CD4-positive, alpha-beta T cell treated with Interleukin-17A for 1 hour (primary cell): ENCODE results near the gene EMC6.
"Not testable (repeated sequence)": the region's sequence is repeated elsewhere in the genome, so short reads cannot be mapped to it uniquely, and the experiment has no call there.

Experiments
- DNase-seq: peaks from one replicate; pipeline ENCODE4 v3.0.0-alpha.2; 2020

EMC6 gene

DNA sequence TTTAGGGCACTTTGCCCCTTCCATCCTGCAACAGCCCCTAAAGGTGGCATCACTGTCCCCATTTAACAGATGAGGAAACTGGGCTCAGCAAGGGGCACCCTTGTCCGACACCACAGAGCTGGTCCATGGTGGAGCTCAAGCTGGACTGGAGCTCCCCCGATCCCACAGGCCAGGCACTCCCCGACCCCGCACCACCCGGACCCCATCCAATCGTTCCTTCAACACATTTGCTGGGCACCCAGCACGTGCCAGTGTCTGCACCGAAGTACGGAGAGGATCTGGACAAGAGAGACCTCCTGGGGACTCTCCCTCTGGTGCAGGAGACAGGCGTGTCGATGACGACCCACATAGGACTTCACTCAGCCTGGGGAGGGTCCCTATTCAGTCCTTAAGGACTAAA, 13.4 kb downstream of the EMC6 start:
- no peak for DNase-seq

DNA sequence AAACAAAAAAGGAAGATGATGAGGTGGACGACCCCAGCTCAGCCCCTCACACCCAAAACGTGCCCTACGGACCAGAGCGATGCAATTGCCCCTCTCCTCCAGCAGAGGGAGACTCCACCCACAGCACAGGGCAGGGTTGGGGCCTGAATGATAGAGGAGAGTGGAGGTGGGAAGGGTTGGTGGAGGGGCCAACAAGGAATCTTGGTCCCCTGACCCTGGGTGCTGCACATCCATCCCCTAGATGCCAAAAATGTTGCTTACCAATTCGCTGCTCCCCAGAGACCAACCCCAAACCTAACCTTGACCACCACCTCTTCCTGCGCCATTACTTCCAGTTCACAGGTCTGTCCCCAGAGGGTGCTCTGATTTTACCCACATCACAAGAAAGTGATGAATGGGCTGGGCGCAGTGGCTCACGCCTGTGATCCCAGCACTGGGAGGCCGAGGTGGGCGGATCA, 14.5 kb downstream of the EMC6 start:
- peak; percentile 70 for DNase-seq

DNA sequence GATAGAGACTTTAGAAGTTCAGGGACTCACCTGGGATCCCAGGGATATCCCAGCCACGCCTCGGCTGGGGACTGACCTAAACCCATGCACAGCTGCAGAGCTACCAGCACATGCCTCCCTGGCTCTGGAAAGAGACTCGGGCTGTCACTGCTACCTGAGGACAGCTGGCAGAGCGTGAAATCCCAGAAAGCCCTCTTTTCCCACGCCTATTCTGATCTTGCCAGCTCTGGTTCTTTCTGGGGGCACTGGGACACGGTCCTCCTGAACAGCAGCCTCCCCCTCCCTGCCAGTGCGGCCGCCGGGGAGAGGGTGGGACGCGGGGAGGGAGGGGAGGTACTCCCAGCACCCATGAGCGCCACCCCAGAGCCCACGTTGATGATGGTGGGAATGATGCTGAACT, 16.6 kb downstream of the EMC6 start:
- no peak for DNase-seq

DNA sequence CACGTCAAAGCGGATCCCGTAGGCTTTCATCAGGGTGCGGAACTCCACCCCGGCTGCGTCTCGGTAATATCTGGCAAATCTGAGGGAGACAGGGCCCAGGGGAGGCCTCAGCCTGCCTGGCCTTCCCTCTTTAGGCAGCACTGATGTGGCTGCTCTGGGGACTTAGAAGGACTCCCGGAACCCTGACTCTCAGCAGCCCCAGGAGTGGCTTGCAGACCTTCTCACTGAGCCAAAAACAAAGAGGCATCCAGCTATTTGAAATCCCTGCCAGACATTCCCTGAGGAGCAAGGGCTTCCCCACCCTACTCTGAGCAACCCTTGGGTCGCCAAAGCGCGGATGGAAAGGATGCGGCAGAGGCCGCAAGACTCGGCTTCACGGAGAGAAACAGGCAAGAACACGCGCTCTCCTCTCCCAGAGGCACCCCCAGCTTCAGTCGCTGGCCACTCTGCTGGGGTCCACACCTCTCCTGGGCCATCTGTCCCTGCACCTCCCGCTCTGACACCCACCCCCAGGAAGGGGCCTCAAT, 19.5 kb downstream of the EMC6 start:
- no peak for DNase-seq

DNA sequence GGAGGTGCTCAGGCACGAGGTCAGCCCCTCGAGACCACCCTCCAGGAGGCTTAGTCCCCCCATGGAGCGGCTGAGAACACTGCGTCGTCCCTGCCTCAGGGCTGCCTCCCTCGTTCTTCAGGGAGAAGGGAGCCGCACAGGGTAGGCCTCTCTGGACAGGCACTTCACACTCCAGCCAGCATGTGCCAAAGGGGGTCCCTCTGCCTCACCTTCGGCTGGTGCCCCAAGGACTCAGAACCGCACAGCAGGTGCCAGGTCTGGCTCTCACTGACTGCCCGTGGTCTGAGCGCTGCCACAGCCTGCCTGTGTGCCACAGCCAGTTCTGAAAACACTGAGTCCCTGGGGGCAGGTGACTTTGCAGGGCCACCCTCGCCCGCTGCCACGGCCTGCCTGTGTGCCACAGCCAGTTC, 20.2 kb downstream of the EMC6 start:
- no peak for DNase-seq

DNA sequence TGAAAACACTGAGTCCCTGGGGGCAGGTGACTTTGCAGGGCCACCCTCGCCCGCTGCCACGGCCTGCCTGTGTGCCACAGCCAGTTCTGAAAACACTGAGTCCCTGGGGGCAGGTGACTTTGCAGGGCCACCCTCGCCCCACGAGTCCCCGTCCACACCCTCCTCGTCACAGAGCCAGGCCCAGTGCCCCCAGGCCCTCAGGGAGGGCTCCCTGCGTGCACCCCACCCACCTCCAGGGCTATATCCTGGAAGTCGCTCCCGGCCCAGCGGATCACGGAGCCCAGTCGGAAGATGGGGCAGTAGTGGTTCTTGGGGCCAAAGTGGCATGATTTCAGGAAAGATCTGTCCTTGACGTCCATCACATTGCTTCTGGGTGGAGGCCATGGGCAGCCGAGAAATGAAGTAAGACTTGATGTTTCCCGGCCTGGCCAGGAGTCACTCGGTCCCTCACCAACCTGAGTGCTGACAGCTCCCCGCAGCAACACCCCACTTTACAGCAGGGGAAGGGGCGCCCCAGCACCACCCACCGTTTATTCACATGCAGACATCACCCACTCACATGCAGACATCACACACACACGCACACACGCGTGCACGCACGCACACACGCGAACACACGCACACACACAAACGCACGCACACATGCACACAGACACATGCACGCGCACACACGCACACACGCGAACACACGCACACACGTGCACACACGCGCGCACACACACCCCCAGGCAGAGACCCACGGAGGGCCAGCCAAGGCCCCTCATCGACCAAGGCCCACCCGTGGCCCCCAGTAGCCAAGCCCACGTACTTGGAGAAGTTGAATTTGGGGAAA, 20.9 kb downstream of the EMC6 start:
- no peak for DNase-seq

DNA sequence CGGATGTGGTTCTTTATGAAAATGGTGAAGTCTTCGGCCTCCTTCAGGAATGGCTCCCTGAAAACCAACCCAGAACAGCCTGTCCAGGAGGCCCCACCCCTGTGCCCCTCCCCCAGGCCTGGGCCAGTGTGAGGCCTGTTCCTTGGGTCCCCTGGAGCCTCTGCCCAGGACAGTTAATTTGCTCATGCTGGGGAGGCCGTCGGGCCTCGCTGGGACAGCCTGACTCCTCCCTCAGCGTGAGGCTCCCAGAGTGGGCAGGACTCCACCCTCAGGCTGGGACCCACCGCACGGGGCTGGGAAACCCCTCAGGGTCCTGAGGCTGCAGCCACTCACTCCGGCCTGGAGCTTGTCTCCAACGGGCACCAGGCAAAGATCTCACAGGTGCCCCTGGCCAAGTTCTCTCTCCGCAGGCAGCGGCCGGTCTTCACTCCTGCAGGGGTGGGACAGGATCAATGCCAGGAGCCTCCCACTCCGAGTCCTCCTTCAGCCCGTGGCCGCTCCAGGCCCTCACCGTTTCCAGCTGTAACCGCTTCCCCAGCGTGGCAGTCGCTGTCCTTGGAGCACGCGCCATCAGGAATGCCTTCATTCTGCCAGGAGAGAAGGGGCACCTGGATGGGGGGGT, 21.6 kb downstream of the EMC6 start:
- DNase-seq, result no peak

DNA sequence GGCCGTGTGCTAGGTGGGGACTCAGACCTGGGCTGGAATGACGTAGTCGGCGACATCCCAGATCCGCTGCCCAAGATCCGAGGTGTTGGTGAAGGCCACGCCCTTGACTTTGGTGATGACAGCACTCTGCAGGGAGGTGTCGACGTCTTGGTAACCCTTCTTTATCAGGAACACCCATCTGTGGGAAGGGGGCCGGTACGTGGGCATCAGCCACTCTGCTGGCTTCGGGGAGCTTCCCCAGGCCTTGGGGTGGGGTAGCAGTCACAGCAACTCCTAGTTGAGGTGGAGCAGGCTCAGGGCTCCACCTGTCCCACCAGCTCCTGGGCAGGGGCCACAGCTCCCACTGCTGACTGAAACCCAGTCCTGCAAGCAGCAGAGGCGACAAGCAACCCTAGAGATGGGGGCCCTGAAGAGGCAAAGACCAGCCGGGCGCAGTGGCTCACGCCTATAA, 23.0 kb downstream of the EMC6 start:
- no peak for DNase-seq

DNA sequence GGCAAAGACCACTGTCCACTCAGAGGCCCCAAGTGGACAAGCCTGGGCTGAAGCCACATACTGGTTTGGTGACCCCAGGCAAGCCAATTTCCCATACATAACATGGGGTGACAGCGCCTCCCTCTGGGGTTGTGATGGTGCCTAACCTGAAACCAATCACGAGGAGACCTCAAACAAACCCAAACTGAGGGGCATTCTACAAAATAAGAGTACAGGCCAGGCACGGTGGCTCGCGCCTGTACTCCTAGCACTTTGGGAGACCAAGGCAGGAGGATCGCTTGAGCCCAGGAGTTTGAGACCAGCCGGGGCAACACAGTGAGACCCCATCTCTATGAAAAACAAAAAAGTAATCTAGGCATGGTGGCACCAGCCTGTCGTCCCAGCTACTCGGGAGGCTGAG, 23.7 kb downstream of the EMC6 start:
- DNase-seq, result no peak

DNA sequence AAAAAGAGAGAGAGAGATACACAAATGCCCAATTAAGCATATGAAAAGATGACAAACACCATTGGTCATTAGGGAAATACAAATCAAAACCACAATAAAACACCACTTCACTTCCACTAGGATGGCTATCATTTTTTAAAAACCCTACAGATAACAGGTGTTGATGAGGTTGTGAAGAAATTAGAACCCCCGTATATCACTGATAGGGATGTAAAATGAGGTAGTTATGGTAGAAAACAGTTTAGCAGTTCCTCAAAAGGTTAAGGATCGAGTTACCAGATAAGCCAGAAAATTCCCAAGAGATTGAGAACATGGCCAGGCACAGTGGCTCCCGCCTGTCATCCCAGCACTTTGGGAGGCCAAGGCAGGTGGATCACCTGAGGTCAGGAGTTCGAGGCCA, 24.5 kb downstream of the EMC6 start:
- DNase-seq, result no peak

DNA sequence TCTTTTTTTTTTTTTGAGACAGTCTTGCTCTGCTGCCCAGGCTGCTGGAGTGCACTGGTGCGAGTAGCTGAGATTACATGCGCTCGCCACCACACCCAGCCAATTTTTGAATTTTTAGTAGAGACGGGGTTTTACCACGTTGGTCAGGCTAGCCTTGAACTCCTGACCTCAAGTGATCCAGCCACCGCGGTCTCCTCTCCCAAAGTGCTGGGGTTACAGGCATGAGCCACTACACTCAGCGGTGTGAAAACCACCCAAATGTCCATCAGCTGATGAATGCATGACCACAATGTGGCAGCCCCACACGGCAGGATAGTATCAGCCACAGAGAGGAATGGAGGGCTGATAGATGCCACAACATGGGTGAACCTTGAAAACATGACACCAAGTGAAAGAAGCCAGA, 25.2 kb downstream of the EMC6 start:
- DNase-seq, result peak; percentile 50

DNA sequence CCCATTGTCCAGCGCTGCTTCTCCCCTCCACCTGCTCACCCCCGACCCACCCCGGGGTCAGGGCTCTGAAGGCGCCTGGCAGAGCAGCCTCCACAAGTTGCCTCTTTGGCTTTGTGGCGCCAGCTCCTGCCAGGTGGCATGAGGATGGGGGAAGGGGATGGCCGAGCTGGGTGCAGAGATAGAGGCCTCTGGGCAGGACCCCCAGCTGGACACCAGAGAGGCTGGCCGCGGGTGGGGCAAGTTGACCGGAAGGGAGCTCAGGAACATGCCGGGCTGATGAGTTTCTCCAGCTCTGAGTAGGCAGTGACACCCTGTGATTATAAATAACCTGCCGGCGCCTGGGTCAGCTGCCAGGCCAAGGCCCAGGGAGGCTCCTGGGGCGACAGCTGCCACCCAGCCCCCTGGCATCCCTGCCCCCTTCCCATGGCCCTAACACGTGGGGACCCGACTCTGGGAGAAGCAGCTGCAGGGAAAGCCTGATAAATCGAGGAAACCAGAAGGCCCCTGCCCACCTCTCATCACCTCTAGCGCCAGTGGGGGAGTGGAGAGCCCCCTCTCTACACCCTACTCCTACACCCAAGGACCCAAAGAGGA, 26.6 kb downstream of the EMC6 start:
- no peak for DNase-seq

DNA sequence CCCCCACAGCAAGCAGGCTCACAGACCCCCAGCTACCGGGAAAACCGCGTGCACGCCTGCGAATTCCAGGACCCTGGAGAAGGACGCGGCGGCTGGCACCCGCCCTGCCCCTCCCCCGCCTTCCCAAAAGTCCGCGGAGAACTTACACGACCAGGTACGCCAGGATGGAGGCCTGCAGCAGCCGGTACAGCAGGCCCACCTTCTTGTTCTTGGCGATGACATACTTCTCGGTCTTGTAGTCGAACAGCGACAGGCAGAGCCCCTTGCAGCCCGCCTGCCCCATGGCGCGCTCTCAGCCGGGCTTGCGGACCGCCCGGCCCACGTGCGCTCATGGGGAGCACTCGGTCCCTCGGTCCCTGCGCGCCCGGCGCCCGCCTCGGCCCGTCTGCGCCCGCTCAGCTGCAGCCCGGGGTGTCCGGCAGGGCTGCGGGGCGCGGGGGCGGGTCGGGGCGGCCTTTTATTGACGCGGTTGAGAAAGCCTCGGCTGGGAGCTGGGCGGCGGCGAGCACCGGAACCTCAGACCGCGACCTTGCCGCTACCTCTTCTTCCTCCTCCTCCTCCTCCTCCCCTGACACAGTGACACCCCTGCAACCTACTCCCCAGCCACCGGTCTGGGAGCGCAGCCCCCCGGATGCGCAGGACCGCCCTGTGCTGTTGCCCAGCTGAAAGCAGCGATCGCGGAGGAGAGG, 27.3 kb downstream of the EMC6 start, which contains the start of gene P2RX5:
P2RX5 (minus strand) TSS at position 433 of the 689 bp plus-strand sequence; CDS start at position 283, 150 bp downstream.
- peak; percentile 55 for DNase-seq

DNA sequence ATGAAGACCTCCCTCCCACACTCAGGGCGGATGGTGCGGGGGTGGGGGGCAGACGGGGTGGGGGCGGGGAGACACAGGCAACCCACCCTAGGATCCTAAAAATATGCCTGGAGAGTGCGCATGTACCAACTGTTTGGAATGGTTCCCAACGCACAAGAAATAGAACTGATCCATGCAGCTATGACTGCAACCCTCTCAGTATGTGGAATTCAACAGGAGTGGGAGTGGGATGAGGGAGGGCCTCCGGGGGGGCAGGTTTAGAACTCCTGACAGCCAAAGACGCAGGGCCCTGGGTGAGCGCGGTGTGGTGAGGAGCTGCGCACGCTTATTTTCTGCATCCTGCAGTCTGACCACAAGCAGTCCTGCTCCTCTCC, 28.5 kb downstream of the EMC6 start:
- no peak for DNase-seq

DNA sequence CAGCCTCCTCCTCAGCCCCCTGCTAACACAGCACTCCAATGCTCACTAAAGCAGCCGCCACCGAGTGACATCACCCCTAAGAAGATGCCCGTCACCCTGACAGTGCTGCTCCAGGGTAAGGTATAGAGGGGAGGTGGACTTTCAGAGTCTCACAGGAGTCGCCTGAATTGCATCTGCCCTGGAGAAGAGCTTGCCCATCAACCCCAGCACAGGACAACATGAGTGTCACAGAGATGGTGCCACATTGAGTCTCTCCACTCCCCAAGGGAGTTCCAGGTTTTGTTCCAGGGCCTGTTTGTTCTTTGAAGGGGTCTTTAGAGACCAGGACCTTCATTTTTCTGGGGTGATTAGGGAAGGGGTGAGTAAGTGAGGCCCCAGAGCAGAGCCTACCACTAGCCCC, 29.5 kb downstream of the EMC6 start:
- no peak for DNase-seq

DNA sequence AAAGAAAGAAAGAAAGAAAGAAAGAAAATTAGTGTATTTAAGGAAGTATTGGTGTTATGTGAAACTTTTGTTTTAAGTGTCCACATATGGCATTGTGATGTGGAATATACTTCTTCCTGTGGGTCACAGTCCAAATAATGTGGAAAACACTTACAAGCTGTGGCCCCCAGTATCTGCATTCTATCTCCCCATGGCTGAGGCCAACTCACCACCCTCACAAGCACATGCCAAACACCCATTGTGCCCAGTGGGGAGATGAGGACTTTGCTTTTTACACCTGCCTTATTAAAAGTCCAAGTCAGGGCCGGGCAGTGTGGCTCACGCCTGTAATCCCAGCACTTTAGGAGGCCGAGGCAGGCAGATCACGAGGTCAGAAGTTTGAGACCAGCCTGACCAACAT, 31.3 kb downstream of the EMC6 start:
- no peak for DNase-seq

DNA sequence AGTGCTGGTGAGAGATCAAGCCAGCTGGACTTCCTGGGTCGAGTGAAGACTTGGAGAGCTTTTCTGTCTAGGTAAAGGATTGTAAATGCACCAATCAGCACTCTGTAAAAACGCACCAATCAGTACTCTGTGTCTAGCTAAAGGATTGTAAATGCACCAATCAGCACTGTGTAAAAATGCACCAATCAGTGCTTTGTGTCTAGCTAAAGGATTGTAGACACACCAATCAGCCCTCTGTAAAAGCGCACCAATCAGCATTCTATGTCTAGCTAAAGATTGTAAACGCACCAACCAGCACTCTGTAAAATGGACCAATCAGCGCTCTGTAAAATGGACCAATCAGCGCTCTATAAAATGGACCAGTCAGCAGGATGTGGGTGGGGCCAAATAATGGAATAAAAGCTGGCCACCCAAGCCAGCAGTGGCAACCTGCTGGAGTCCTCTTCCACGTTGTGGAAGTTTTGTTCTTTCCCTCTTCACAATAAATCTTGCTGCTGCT, 33.5 kb downstream of the EMC6 start:
- DNase-seq, result not testable (repeated sequence)

DNA sequence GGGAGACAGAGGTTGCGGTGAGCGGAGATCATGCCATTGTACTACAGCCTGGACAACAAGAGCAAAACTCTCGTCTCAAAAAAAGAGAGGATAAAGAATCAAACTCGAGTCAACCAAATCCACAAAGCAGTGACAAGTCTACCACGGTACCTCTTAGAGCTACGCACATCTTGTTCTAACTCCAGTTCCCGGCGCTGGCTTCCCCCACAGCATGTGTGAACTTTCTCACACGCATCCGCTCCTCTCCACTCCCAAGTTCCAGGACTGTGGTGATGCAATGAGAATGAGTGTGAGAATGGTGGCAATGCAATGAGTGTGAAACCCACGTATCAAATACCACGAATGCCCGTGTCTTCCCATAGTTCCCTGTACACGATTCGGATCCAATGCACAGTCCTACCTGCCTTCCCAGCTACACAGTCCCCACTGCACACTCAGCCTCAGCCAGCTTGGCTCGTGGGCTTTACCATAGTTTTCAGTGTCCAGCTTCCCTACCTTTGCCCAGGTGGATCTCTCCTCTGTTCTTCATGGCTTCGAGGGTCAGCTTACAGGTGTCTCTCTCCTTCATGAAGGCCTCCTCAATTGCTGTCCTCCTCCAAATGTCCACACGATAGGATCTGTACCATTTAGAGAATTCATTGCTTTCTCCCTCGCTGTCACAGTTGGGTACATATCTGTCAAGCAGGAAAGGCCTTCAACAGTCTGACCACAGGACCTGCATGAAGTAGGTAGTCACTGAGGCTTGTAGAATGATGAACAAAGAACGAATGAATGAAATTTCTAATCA, 36.5 kb downstream of the EMC6 start:
- DNase-seq, result no peak

DNA sequence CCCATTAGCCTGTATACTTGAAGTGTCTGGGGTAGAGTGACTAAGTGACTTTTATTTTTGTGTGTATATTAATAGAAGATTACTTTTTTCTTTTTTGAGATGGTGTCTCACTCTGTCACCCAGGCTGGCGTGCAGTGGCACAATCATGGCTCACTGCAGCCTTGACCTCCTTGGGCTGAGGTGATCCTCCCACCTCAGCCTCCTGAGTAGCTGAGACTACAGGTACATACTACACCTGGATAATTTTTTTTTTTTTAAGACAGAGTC, 37.0 kb downstream of the EMC6 start:
- DNase-seq, result not testable (repeated sequence)

DNA sequence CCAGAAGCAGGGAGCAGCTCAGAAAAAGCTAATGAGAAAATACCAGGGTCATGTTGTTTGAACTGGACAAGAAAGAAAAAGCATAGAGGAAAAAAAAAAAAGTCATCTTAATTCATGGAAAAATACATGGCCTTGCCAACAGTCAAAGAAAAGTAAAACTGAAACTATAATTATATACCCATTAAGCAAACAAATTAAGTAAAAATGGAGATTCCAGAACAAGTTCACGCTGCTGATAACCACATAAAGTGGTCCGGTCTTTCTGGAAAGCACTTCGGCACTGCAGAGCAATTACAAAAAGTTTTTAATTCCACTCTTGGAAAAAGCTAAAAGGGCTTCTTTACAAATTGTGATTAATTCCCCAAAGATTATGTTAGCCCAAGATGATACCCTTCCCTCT, 39.8 kb downstream of the EMC6 start:
- no peak for DNase-seq

DNA sequence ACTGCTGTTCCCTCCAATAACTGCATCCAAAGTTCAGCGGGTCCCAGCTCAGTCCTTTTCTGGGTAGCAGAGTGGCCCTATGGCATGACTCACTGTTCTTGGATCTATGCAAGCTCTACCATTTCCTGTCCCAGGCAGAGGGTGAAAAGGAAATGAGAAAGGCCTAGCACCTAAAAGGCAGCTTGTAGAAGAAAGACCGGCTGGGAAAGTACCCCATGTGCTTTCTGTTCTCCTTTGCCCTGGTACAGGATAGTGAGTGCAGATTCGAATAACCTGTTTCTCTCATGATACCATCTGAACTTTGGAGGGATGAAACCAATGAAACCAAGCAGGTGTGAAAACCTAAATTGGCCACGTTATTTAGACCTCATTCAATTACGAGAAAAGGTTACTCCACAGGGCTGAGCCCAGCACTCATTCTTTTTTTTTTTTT, 42.4 kb downstream of the EMC6 start:
- peak; percentile 92 for DNase-seq

DNA sequence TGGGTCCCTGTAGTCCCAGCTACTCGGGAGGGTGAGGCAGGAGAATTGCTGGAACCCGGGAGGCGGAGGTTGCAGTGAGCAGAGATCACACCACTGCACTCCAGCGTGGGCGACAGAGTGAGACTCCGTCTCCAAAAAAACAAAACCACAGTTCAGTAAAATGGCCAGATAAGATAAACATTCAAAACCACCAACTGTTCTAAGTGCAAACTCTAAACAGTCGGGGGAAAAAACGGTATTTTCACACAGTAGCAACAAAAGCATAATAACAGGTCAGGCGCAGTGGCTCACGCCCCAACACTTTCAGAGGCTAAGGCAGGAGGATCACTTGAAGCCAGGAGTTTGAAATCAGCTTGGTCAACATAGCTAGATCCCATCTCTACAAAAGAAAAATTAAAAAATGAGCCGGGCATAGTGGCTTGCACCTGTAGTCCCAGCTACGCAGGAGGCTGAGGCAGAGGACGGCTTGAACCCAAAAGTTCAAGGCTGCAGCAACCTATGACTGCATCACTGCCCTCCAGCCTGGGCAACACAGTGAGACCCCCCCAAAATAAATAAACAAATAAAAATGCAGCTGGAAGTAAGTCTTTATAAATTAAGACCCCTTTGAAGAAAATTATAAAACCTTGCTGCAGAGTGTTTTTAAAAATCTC, 44.3 kb downstream of the EMC6 start:
- DNase-seq, result peak; percentile 18
